HG02943 (cell line): ENCODE measurements around the gene PPP2R5C.

Experiments
- ATAC-seq: cut with Tn5 transposase; IDR thresholded peaks from one replicate; pipeline ENCODE4 v1.9.1; 2021; ENCODE audit warnings: mild to moderate bottlenecking, low read depth, moderate library complexity; ENCODE audit not compliant: unreplicated experiment

The PPP2R5C gene

DNA sequence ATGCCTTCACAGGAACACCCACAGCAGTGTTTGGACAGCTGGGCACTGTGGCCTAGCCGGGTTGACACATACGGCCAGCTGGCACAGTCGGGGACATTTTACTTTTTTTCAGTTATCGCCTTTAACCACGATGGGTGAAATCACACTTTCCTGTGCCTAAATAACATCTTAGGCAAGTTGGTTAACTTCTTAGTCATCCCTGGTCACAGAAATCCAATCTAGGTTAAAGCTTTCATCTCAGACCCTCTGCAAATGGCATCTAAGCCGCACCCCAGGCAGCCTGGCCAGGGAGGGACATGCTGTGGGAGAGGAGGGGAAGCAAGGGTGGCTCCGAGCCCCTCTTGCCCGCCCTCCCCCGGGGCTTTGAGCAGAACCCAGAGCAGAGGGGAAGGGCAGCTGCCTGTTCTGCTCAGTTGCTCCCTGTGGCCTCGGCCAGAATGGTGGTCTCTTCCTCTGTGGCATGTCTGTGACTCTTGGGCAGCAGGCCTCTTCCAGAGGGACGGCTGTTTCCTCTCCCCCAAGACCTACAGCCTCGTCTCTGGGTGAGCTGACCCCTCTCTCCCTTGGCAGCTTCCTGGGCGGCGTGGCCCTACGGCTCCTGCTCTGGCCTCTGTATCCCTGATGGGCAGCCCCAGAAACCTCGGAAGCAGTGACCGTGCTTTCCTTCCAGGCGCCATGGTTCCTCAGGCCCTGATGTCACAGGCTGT is 117.5 kb downstream of the PPP2R5C start:
- ATAC-seq = no peak

DNA sequence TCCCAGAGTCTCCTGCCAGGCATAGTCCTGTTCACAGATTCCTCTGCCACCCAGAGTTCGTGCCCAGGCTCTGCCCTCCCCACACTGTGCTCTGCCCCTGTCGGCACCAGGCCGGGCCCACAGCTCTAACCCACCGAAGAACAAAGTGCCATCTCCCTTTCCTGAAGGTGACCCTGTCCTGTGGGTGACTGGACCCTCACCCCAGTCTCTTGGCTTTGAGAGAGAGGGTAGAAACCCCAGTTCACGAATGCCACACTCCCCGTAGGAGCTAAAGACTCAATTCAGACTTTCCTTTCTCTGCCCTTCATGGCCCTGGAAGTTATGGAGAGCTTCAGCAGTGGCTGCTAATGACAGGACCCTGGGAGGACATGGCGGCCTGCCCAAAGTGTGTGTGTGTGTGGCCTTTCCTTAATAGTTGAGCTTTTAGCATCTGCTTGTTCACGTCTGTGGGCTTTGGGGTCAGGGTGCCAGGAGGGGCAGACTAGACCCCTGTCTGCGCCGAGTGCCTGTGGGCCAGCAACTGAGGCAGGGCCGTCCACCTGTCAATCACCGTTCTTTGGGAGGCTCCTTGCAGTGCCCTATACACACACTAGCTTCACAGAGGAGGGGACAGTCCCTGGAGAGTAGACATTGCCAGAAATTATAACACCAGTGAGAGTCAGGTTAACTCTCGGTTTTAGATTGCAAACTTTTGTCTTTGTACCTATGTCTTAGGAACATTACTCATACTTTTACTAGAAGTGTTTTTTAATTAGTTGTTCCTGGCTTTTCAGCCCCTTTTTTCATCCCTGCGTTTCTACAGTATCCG is 118.2 kb downstream of the PPP2R5C start:
- no peak for ATAC-seq

DNA sequence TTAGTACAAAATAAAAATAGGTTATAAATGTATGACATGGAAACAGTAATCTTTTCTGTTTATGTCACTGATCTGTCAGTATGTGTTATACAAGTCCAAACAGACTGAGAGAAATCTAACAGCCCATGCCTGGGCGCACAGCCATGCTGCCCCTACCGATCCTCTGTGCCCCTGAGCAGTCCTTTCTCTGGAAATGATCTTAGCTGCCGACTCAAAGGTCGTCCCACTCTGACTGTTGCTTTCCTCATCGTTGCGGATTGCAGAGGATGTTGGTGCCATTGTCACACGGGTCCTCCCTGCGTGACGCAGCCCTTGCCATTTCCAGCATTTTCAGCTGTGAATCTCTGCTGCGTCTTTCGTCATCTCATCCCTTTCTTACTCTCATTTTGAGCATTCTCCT is 119.9 kb downstream of the PPP2R5C start:
- ATAC-seq = no peak

DNA sequence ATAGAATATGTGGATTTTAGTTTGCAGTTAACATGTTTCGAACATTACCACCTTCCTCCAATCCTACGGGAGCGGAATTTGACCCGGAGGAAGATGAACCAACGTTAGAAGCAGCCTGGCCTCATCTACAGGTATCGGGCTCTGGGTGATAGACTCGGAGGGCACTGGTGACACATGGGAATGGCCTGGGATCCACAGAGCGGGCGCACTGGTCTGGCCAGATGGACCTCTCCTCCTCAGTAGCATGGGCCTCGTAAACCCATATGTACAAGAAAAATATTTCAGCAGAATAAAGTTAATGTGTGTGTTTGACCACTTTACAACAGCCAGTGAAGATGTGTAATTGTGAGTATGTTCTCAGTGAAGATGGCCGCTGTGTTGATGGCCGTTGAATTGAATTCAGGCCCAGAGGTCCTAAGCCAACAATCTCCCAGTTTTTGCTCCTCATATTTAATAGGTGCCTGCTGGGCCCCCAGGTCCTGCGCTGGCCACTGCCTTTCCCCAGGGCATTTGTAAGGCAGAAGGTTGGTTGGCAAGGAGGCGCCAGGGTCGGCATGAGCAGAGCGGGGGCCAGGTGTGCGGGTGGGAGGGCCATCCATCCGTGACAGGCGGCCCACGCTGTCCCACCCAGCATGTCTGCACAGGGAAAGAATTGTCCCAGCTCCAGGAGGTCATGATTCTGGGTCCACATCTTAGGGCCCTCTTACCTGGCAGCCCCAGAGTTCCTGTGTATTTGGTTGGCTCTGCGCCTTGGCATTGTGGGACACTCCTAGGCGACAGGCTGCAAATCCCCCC is 120.8 kb downstream of the PPP2R5C start:
- ATAC-seq = no peak

DNA sequence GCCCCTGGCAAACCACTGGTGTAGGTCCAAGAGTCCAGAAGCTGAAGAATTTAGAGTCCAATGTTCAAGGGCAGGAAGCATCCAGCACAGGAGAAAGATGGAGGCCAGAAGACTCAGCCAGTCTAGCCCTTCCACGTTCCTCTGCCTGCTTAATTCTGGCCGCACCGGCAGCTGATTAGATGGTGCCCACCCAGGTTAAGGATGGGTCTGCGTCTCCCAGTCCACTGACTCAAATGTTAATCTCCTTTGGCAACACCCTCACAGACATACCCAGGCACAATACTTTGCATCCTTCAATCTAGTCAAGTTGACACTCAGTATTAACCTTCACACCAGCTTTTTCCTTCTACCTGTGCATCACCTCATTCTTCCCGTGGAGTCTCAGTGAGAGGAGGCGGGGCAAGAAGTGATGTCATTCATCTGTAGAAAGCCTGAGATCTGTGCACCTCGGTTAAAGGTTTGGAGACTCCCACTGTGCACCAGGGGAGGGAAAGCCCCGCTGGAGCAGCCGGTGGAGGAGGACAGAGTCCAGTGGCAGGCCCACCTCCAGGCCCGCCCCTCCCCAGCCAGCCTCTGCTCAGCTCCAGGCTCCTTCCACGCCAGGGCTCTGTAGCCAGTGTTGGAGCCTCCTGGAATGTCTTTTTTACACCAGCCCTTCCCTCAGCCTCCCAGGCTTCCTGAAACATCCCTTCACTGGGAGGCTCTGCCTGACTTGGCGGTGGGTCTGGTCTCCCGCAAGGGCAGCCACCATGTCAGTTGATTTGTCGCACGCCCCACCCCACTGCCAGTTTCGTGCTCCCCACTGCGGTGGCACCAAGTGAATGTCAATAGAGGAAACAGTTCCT is 122.8 kb downstream of the PPP2R5C start:
- no peak for ATAC-seq

DNA sequence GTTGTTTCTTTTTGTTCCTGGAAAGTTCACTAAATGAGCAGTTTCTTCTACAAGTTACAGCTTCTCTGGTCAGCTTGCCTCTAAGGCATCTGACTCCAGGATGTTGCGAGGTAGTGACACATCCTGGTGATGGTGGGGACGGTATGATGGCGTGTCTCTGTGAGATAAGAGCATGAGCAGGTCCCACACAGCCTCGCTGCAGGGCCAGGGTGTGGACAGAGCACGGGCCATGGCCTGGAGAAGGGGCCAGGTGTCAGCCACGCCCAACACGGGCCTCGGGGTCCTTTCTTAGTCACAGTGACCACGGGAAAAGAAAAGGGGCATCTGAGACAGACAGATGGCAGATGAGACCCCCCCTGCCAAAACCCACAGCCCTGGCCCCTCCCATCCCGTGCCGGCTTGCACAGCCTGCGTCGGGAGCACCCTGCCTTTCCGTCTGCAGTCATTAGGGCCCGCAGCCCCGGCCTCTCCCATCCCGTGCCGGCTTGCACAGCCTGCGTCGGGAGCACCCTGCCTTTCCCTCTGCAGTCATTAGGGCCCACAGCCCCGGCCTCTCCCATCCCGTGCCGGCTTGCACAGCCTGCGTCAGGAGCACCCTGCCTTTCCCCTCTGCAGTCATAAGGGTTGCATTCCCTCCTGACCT is 123.5 kb downstream of the PPP2R5C start:
- no peak for ATAC-seq

DNA sequence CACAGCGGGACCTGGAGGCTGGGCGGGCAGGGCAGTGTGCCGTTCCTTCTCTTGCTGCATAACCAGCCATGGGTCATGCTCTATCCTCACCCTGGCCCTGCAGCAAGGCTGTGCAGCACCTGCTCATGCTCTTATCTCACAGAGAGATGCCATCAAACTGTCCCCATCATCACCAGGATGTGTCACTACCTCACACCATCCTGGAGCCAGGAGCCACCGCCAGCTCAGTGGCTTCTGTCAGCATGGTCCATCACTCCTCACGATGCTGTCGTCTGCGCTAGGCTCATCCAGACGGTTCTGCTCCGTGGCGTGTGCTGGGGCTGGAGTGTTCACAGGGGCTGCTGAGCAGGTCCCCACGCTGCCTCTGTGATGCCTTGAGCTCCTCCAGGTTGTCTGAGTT is 125.7 kb downstream of the PPP2R5C start:
- ATAC-seq = no peak

DNA sequence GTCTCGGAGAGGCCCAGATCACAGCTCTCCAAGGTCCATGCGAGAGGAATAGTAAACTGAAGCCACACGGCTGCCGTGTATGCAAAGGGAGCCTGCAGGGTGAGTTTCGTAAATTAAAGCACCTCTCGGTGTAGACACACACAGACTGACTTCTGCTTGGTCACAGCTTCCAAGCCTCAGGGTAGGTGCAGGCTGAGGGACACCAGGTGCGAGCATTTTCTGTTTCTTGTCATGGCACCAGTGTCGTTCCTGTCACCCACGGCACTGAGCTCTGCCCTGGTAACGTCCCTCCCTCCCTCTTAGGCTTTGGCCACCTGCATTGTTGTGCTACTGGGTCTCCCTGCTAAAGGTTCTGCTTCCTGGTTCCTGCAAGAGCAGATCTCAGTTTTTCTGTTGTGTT is 126.7 kb downstream of the PPP2R5C start:
- no peak for ATAC-seq

DNA sequence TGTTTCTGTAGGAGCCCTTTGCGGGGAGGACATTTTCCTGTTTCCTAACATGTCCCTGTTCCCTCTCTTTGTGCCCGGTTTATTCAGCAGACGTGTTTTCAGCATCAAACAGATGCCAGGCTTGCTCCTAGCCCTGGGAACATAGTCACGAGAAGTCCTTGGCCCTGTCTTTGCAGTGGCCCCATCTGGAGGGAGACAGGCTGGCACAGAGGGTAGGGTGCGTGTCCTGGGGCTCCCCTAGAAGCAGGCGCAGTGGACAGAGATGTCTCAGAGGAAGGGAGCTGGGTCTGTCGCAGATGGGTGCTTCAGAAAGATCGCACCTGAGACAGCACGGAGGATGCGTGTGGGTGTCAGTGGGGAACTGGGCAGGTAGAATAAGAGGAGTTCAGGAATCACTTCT is 127.9 kb downstream of the PPP2R5C start:
- no peak for ATAC-seq

DNA sequence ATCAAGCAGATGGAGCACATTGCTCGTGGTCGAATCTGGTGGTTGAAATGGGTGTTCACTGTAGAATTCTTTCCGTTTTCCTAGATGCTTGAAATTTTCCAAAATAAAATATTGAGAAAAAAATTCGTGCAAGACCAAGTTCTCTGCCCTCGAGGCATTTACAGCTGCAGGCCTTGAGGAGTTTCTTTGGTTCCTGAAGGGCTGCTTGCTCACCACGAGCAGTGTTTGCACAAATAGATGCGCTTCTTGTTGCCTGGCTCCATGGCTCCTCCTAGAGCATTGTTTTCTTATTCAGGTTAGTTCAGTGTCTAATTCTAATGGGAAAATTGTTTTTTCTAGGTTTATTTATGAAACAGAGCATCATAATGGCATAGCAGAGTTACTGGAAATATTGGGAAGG is 128.4 kb downstream of the PPP2R5C start:
- ATAC-seq = no peak

DNA sequence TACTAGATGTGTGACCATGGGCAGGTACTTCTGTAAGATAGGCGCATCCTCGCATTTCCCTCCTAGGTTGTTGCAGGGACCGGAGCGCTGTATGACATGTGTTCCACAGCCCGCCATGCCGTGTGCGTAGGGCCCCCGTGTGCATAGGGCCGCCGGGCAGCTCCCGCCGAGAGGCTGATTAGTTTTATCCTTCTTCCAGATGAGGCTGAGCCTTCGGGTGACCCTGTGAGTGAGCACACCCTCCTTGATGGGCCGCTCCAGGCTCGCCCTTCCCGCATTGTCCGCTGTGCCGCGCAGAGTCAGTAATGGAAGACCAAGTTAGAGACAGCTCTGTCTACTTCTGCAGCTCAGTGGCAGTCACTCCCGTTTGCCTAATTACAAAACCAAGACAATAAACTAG is 130.0 kb downstream of the PPP2R5C start:
- no peak for ATAC-seq

DNA sequence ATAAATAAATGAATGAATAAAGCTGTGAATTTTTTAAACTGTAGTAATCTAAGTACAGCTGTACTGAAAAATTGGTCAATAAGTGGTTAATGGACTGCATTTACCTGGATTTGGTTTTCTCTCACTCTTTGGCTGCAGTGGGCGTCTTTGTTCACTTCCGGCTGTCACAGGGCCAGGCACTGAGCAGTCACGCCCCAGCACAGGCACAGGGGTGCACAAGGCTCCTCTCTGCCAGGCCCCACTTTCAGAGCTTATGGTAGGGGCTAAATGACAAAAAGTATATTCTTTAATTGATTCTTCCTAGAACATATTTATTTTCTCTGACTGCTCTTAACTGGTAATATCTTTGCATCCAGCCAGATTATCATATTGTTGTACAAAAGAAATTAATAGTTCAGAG is 132.2 kb downstream of the PPP2R5C start:
- no peak for ATAC-seq

DNA sequence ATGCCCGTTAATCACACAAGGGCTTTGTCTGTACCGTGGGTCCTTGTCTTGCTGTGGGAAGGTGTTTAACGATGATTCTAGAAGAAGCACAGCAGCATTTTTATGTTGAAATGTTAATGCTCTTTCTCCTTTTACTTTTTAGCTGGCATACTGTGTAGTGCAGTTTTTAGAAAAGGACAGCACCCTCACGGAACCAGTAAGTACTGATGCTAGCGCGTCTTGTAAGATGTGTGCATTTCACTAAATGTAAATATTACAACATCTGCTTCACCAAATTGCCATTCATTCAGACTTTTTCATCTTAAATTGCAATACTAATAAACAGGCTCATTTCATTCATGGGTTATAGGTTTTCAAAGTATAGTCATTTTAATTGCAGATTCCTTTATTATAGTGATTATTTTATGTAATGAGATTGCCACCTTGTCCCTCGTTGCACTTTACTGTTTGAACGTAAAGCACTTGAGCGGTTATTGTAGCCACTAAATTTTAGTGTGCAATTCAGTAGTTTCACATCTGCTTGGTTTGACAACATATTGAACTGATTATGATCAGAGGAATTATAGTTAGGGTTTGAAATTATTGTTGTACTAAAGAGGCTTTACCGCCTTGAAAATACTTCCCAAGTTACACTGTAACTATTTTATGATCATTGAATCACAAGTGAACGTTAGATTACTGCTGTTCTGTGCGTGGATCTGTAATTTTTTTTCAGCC is 133.0 kb downstream of the PPP2R5C start:
- ATAC-seq = no peak

DNA sequence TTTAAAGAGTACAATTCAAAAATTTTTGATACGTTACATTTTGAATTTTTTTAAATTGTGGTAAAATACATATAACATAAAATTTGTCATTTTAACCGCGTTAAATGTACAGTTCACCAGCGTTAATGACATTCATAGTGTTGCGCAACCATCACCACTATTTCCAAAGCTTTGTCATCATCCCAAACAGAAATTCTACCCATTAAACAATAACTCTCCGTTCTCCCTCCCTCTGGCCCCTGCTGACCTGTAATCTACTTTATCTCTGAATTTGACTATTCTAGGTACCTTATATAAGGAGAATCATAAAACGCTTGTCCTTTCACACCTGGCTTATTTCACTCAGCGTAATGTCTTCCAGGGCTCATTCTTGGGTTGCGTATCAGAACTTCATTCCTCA is 133.7 kb downstream of the PPP2R5C start:
- ATAC-seq = no peak

DNA sequence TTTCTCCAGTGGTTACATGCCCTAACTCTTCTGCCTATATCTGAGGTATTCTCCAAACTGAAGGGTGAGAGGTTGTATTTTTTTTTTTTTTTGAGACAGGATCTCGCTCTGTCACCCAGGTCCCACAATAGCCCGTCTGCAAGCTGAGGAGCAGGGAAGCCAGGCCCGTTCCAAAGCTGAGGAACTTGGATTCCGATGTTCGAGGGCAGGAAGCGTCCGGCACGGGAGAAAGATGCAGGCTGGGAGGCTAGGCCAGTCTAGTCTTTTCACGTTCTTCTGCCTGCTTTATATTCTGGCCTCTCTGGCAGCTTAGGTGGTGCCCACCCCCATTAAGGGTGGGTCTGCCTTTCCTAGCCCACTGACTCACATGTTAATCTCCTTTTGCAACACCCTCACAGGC is 135.8 kb downstream of the PPP2R5C start:
- no peak for ATAC-seq

DNA sequence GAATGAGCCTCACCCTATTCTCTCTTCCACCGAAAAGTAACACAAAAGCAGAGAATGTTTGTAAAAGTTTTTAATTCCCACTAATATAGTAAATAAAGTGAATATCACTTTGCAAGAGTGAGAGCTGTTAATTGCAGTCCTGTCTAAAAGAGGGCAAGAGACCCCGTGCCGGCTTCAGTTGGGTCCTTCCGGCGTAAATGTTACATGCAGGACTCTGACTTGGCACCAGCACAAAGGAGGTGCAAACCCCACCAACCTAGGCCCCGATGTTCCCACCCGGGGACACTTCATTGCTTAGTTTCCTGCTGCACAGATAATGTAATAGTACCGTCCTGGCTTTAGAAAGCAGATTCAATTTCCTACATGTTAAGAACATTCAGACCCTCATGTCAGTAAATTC is 136.9 kb downstream of the PPP2R5C start:
- no peak for ATAC-seq

DNA sequence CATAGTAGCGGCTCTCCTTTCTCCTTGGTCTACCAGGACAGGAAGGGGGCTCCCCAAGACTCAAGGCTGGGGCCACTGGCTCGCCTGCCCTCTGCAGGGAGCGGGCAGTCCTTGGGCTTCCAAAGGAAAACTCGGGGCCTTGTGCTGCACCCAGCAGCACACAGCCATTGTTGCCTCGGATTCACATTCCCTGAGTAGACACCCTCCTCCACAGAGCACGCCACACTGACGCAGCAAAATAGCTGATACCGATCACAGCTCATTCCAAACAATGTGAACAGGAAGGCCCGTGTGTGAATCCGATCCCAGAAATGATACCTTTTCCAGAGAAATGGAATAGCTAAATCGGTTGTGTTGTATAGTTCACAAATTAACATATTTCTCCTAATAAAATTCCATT is 137.8 kb downstream of the PPP2R5C start:
- no peak for ATAC-seq

DNA sequence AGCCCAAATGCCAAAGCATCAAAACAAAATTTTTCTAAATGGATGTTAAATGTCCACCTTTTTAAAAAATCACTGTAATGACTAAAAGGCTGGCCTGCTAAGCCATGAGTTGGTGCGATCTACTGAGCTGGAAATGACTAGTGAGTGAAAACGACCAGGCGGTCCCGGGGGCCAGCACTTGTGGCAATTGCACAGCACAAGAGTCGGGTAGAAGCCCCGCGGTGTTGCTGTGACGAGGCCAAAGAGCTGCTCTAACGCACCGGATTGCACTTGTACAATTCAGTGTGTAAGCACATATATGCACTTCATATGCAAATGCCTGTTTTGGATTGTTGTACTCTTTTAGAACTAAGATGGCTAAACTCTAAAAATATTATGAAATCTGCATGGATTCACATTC is 138.7 kb downstream of the PPP2R5C start:
- no peak for ATAC-seq

DNA sequence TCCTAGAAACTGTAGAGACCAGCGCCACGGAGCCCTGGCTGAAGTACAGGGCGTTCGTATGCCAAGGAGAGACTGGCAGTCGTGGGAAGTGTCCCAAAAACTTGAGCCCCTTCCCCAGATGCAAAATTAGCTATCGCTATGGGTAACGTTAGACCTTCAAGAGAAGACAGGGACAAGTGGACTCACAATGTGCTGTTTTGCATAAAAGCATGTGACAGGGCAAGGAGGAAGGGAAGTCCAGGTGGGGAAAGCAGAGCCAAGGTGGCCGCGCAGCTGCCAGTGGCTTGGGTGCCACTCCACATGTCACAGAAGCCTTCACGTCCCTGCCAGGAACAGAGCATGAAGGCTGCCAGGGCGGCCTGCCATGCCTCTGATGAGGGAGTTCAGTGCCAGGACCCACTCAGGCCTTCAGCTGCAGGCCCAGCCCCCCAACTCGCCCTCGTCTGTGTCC is 141.6 kb downstream of the PPP2R5C start:
- ATAC-seq = no peak
